Measurements from ENCODE around the gene NUP155. TPM values are rescaled to one million over a fixed set of nuclear protein-coding genes. Genes with fewer than 3 reads are reported as not detected.
A peak's percentile ranks its signal among the peaks of the same experiment; 100 is the strongest.
"Not testable (repeated sequence)": the region's sequence is repeated elsewhere in the genome, so short reads cannot be mapped to it uniquely, and the experiment has no call there.

NUP155 gene
- total RNA-seq, 2 donors from 2014 or later: 24.1 to 33.7 TPM

- H3K27ac ChIP-seq: peak overlapping the region; percentile 73 to 75
- no peaks in the 10 kb centered on the region for H3K27me3 ChIP-seq (replicated peaks; ENCODE audit: insufficient read depth)
- TF ChIP-seq POLR2A (IDR thresholded peaks at IDR 0.05) (no peak), POLR2AphosphoS5 (IDR thresholded peaks at IDR 0.05) (no peak), CTCF (IDR thresholded peaks at IDR 0.05) (no peak)
- H3K4me1 ChIP-seq (replicated peaks): peaks cover 8% of the 10 kb centered on the region
- no peaks in the 10 kb centered on the region for H3K9me3 ChIP-seq
- WGBS: 0% methylated on average over 7 of the region's 7 CpGs
- intact Hi-C loops (cut with DNase I): loop anchor here (5.0 kb wide), 1 partner anchor 123 kb away; the partner anchor contains the start of gene CPLANE1
- H3K4me3 ChIP-seq: peak overlapping the region; percentile 72 to 82
- no peak for DNase-seq (ENCODE audit: low spot score)
- H3K36me3 ChIP-seq: no peaks in the 10 kb centered on the region
Observed at GRCh38 chr5:37370550-37370863, 399 bp downstream of the NUP155 start.

- WGBS: 92% methylated on average over 6 of the region's 6 CpGs
- Histone ChIP-seq H3K4me1 (replicated peaks) (no peaks in the 10 kb centered on the region), H3K9me3 (no peaks in the 10 kb centered on the region), H3K27ac (no peak overlapping the region), H3K36me3 (peaks cover 0 to 8% of the 10 kb centered on the region in 2 donors), H3K27me3 (replicated peaks; ENCODE audit: insufficient read depth) (no peaks in the 10 kb centered on the region), H3K4me3 (no peak overlapping the region)
- DNase-seq (ENCODE audit: low spot score): no peak
- intact Hi-C loops (cut with DNase I): no loop called here
- no peak for TF ChIP-seq POLR2AphosphoS5 (IDR thresholded peaks at IDR 0.05)
- TF ChIP-seq POLR2A (IDR thresholded peaks at IDR 0.05): no peak
- no peak for TF ChIP-seq CTCF (IDR thresholded peaks at IDR 0.05)
Observed at GRCh38 chr5:37355161-37355560, 15.7 kb downstream of the NUP155 start.

GRCh38 chr5:37342741-37343140 is 28.2 kb downstream of the NUP155 start:
- H3K36me3 ChIP-seq; DNase-seq (ENCODE audit: low spot score): not testable (repeated sequence)
- WGBS: 96% methylated on average over 18 of the region's 18 CpGs

GRCh38 chr5:37334754-37335153 is 36.2 kb downstream of the NUP155 start:
- H3K4me1 ChIP-seq (replicated peaks); H3K27me3 ChIP-seq (replicated peaks; ENCODE audit: insufficient read depth); H3K9me3 ChIP-seq; H3K27ac ChIP-seq; H3K4me3 ChIP-seq; intact Hi-C loops (cut with DNase I); DNase-seq (ENCODE audit: low spot score); H3K36me3 ChIP-seq: not testable (repeated sequence)
- 93% methylated on average over 12 of the region's 12 CpGs for WGBS

More at GRCh38 chr5:37342741-37343140, 28.2 kb downstream of the NUP155 start:
- H3K27me3 ChIP-seq (replicated peaks; ENCODE audit: insufficient read depth); intact Hi-C loops (cut with DNase I); H3K27ac ChIP-seq; H3K4me3 ChIP-seq; H3K9me3 ChIP-seq; H3K4me1 ChIP-seq (replicated peaks): not testable (repeated sequence)

- no peaks in the 10 kb centered on the region for H3K27me3 ChIP-seq (replicated peaks; ENCODE audit: insufficient read depth)
- intact Hi-C loops (cut with DNase I): no loop called here
- no peak for TF ChIP-seq POLR2A (IDR thresholded peaks at IDR 0.05)
- TF ChIP-seq CTCF (IDR thresholded peaks at IDR 0.05): no peak
- TF ChIP-seq POLR2AphosphoS5 (IDR thresholded peaks at IDR 0.05): no peak
- no peaks in the 10 kb centered on the region for H3K36me3 ChIP-seq
- H3K27ac ChIP-seq: no peak overlapping the region
- H3K9me3 ChIP-seq: no peaks in the 10 kb centered on the region
- H3K4me3 ChIP-seq: no peak overlapping the region
- H3K4me1 ChIP-seq (replicated peaks): no peaks in the 10 kb centered on the region
- DNase-seq (ENCODE audit: low spot score): no peak
Observed at GRCh38 chr5:37326536-37326935, 44.4 kb downstream of the NUP155 start.

GRCh38 chr5:37323607-37324006 is 47.3 kb downstream of the NUP155 start:
- intact Hi-C loops (cut with DNase I): no loop called here
- WGBS: 98% methylated on average over 1 of the region's 1 CpG
- TF ChIP-seq CTCF (IDR thresholded peaks at IDR 0.05) (no peak), POLR2AphosphoS5 (IDR thresholded peaks at IDR 0.05) (no peak), POLR2A (IDR thresholded peaks at IDR 0.05) (no peak)
- no peak overlapping the region for H3K4me3 ChIP-seq
- no peaks in the 10 kb centered on the region for H3K9me3 ChIP-seq
- DNase-seq (ENCODE audit: low spot score): no peak
- H3K36me3 ChIP-seq: peaks cover 6 to 8% of the 10 kb centered on the region in 2 donors
- no peaks in the 10 kb centered on the region for H3K27me3 ChIP-seq (replicated peaks; ENCODE audit: insufficient read depth)
- H3K4me1 ChIP-seq (replicated peaks): no peaks in the 10 kb centered on the region
- no peak overlapping the region for H3K27ac ChIP-seq

All from prostate gland (tissue), 2 donors.